ENCODE measurements around the gene CUL7. TPM values are rescaled to one million over a fixed set of nuclear protein-coding genes. Genes with fewer than 3 reads are reported as not detected.

CUL7 gene
- total RNA-seq, 2 experiments from 2014 or later: 14.1 to 14.9 TPM

Other genes with a start within 250 kb of the CUL7 start
- gene RPL7L1, start 174.2 kb downstream of the CUL7 start, total RNA-seq (2014; rRNA removed; shearing (Covaris generic)): 83.2 and 101 TPM in 2 replicates
- 109 and 123 TPM in 2 replicates for gene RPL7L1, start 174.2 kb downstream of the CUL7 start, total RNA-seq (2022)
- gene PTCRA, start 137.8 kb downstream of the CUL7 start, total RNA-seq (2014; rRNA removed; shearing (Covaris generic)): 0.72 and 0.85 TPM in 2 replicates
- 0.91 TPM in 1 of 2 replicates, not detected in the other for gene PTCRA, start 137.8 kb downstream of the CUL7 start, total RNA-seq (2022)
- 64.7 and 69.3 TPM in 2 replicates for gene CNPY3, start 124.4 kb downstream of the CUL7 start, total RNA-seq (2014; rRNA removed; shearing (Covaris generic))
- 70.5 and 77.2 TPM in 2 replicates for gene CNPY3, start 124.4 kb downstream of the CUL7 start, total RNA-seq (2022)
- gene GNMT, start 93.1 kb downstream of the CUL7 start, total RNA-seq (2014; rRNA removed; shearing (Covaris generic)): 1.7 TPM in 1 of 2 replicates, not detected in the other
- gene GNMT, start 93.1 kb downstream of the CUL7 start, total RNA-seq (2022): 1.7 and 2.2 TPM in 2 replicates
- gene PEX6, start 74.7 kb downstream of the CUL7 start, total RNA-seq (2014; rRNA removed; shearing (Covaris generic)): 24.7 and 26.3 TPM in 2 replicates
- 22.4 and 23.8 TPM in 2 replicates for gene PEX6, start 74.7 kb downstream of the CUL7 start, total RNA-seq (2022)
- 29.1 and 35.0 TPM in 2 replicates for gene PPP2R5D, start 69.3 kb downstream of the CUL7 start, total RNA-seq (2014; rRNA removed; shearing (Covaris generic))
- gene PPP2R5D, start 69.3 kb downstream of the CUL7 start, total RNA-seq (2022): 35.6 and 39.5 TPM in 2 replicates
- 70.7 and 76.0 TPM in 2 replicates for gene MEA1, start 39.9 kb downstream of the CUL7 start, total RNA-seq (2014; rRNA removed; shearing (Covaris generic))
- 59.1 and 67.9 TPM in 2 replicates for gene MEA1, start 39.9 kb downstream of the CUL7 start, total RNA-seq (2022)
- gene KLHDC3, start 39.6 kb downstream of the CUL7 start, total RNA-seq (2014; rRNA removed; shearing (Covaris generic)): 78.6 and 89.9 TPM in 2 replicates
- gene KLHDC3, start 39.6 kb downstream of the CUL7 start, total RNA-seq (2022): 91.4 and 99.6 TPM in 2 replicates
- 61.1 and 72.6 TPM in 2 replicates for gene RRP36, start 32.2 kb downstream of the CUL7 start, total RNA-seq (2014; rRNA removed; shearing (Covaris generic))
- 66.7 and 75.9 TPM in 2 replicates for gene RRP36, start 32.2 kb downstream of the CUL7 start, total RNA-seq (2022)
- gene MRPL2, start 5.6 kb upstream of the CUL7 start, total RNA-seq (2014; rRNA removed; shearing (Covaris generic)): 25.8 and 31.8 TPM in 2 replicates
- gene MRPL2, start 5.6 kb upstream of the CUL7 start, total RNA-seq (2022): 76.9 and 81.7 TPM in 2 replicates
- gene KLC4, start 5.8 kb upstream of the CUL7 start, total RNA-seq (2014; rRNA removed; shearing (Covaris generic)): 15.0 and 16.4 TPM in 2 replicates
- gene KLC4, start 5.8 kb upstream of the CUL7 start, total RNA-seq (2022): 22.5 and 25.2 TPM in 2 replicates
- 12.7 and 18.5 TPM in 2 replicates for gene PTK7, start 22.5 kb upstream of the CUL7 start, total RNA-seq (2014; rRNA removed; shearing (Covaris generic))
- 12.0 and 13.0 TPM in 2 replicates for gene PTK7, start 22.5 kb upstream of the CUL7 start, total RNA-seq (2022)
- gene SRF, start 117.4 kb upstream of the CUL7 start, total RNA-seq (2014; rRNA removed; shearing (Covaris generic)): 17.6 and 22.8 TPM in 2 replicates
- gene SRF, start 117.4 kb upstream of the CUL7 start, total RNA-seq (2022): 23.1 and 24.2 TPM in 2 replicates
- gene CUL9, start 128.3 kb upstream of the CUL7 start, total RNA-seq (2014; rRNA removed; shearing (Covaris generic)): 27.4 and 37.0 TPM in 2 replicates
- 31.1 and 32.9 TPM in 2 replicates for gene CUL9, start 128.3 kb upstream of the CUL7 start, total RNA-seq (2022)
- 111 and 126 TPM in 2 replicates for gene DNPH1, start 175.6 kb upstream of the CUL7 start, total RNA-seq (2014; rRNA removed; shearing (Covaris generic))
- gene DNPH1, start 175.6 kb upstream of the CUL7 start, total RNA-seq (2022): 58.7 and 65.5 TPM in 2 replicates
- gene TTBK1, start 189.6 kb upstream of the CUL7 start, total RNA-seq (2014; rRNA removed; shearing (Covaris generic)): 0.05 and 0.35 TPM in 2 replicates
- 1.5 and 1.7 TPM in 2 replicates for gene TTBK1, start 189.6 kb upstream of the CUL7 start, total RNA-seq (2022)
- gene SLC22A7, start 244.4 kb upstream of the CUL7 start, total RNA-seq (2014; rRNA removed; shearing (Covaris generic)): not detected in 2 replicates
- gene SLC22A7, start 244.4 kb upstream of the CUL7 start, total RNA-seq (2022): not detected in 2 replicates